ENCODE measurements around the gene PLEKHB1.

PLEKHB1 gene

DNA sequence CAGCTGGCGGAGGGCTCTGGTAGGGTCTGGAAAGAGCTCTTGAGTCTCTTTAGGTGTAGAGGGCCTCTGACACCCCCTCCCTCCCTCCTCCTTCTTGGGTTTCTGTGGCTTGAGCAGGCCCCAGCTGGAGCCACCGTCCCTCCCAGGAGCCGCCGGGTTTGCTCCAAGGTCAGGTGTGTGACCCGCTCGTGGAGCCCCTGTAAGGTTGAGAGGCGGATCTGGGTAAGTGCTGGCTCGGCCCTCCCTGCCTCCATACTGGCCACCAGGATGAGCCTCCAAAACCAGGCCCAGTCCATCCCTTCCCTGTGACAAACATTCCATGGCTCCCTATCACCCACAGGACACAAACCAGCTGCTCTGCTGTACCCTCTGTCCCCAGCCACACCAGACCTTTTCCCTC is 9.3 kb downstream of the PLEKHB1 start:
- no peaks in the 10 kb centered on the region for H3K27me3 ChIP-seq (ENCODE audit: control insufficient read depth in 1 of 2, insufficient read depth in 2 of 2, low read length in 2 of 2)
- H3K9ac ChIP-seq (ENCODE audit: low read depth in 1 of 2, low read length in 2 of 2): no peak overlapping the region
- H3K36me3 ChIP-seq (ENCODE audit: control insufficient read depth in 1 of 2, insufficient read depth in 2 of 2, low read length in 2 of 2): no peaks in the 10 kb centered on the region
- no peak overlapping the region for H3K27ac ChIP-seq (ENCODE audit: low read depth, low read length)
- no peaks in the 10 kb centered on the region for H3K9me3 ChIP-seq (ENCODE audit: control insufficient read depth in 1 of 2, low read length in 2 of 2)
- no peak overlapping the region for H3K4me3 ChIP-seq (ENCODE audit: low read depth in 1 of 2, low read length in 2 of 2)
- H3K4me1 ChIP-seq (ENCODE audit: control insufficient read depth in 1 of 2, insufficient read depth in 2 of 2, low read length in 2 of 2): peaks cover 0 to 8% of the 10 kb centered on the region in 2 donors

DNA sequence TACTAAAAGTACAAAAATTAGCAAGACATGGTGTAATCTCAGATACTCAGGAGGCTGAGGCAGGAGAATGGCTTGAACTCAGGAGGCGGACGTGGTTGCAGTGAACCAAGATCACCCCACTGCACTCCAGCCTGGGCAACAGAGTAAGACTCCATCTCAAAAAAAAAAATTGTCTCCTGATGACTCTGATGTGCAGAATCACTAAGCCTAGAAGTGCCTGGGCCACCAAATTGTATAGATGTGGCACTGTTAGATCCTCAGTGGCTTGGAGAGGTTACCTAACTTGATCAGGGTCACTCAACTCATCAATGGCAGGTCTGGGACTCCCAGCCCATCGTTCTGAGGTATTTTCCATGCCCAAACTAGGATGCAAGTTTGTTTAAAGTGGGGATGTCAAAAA is 10.6 kb downstream of the PLEKHB1 start:
- Histone ChIP-seq H3K4me1 (ENCODE audit: control insufficient read depth in 1 of 2, insufficient read depth in 2 of 2, low read length in 2 of 2) (peaks cover 5 to 12% of the 10 kb centered on the region in 2 donors), H3K9ac (ENCODE audit: low read depth in 1 of 2, low read length in 2 of 2) (no peak overlapping the region), H3K4me3 (ENCODE audit: low read depth in 1 of 2, low read length in 2 of 2) (no peak overlapping the region)

DNA sequence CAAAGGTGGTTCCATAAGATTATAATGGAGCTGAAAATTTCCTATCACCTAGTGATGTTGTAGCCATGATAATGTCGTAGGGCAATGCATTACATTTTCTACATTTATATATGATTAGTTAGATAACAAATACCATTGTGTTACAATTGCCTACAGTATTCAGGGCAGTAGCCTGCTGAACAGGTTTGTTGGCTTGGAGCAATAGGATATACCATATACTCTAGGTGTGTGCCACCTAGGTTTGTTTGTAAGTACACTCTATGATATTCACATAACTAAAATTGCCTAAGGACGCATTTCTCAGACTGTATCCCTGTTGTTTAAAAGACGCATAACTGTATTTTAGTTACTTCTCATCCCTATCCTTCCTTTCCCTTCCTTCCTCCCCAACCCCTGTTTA is 13.6 kb downstream of the PLEKHB1 start:
- no peak overlapping the region for H3K4me3 ChIP-seq (ENCODE audit: low read depth in 1 of 2, low read length in 2 of 2)
- H3K36me3 ChIP-seq (ENCODE audit: control insufficient read depth in 1 of 2, insufficient read depth in 2 of 2, low read length in 2 of 2): no peaks in the 10 kb centered on the region
- no peak overlapping the region for H3K9ac ChIP-seq (ENCODE audit: low read depth in 1 of 2, low read length in 2 of 2)
- peaks cover 5 to 11% of the 10 kb centered on the region in 2 donors for H3K4me1 ChIP-seq (ENCODE audit: control insufficient read depth in 1 of 2, insufficient read depth in 2 of 2, low read length in 2 of 2)
- no peaks in the 10 kb centered on the region for H3K9me3 ChIP-seq (ENCODE audit: control insufficient read depth in 1 of 2, low read length in 2 of 2)
- no peaks in the 10 kb centered on the region for H3K27me3 ChIP-seq (ENCODE audit: control insufficient read depth in 1 of 2, insufficient read depth in 2 of 2, low read length in 2 of 2)
- no peak overlapping the region for H3K27ac ChIP-seq (ENCODE audit: low read depth, low read length)

More for the DNA sequence above, 10.6 kb downstream of the PLEKHB1 start:
- H3K27ac ChIP-seq (ENCODE audit: low read depth, low read length): no peak overlapping the region
- H3K27me3 ChIP-seq (ENCODE audit: control insufficient read depth in 1 of 2, insufficient read depth in 2 of 2, low read length in 2 of 2): no peaks in the 10 kb centered on the region
- H3K36me3 ChIP-seq (ENCODE audit: control insufficient read depth in 1 of 2, insufficient read depth in 2 of 2, low read length in 2 of 2): no peaks in the 10 kb centered on the region
- H3K9me3 ChIP-seq (ENCODE audit: control insufficient read depth in 1 of 2, low read length in 2 of 2): no peaks in the 10 kb centered on the region

DNA sequence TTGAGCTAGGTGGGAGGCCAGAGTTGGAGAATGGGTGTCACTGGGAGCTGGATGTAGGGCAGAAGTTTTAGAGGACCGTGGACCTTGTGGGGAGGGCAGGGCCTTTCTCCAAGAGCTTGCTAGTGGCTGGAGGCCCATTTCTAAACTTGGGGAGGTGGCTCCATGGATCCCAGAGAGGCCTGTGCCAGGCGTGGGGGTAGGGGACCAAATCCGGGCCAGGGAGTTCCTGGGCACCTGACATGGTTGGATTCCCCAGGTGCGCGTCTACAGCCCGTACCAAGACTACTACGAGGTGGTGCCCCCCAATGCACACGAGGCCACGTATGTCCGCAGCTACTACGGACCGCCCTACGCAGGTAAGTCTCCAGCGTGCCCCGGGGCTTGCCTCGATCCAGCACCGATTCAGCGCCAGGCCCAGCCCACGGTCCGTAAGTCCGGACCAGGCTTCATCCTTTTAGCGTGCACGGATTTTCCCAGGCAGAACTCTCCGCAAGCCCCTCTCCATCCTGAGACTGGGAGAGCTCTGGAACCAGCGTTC is 14.2 kb downstream of the PLEKHB1 start:
- no peak overlapping the region for H3K27ac ChIP-seq (ENCODE audit: low read depth, low read length)
- H3K9ac ChIP-seq (ENCODE audit: low read depth in 1 of 2, low read length in 2 of 2): peak overlapping the region in 1 of 2 donors; percentile 35
- H3K9me3 ChIP-seq (ENCODE audit: control insufficient read depth in 1 of 2, low read length in 2 of 2): no peaks in the 10 kb centered on the region

DNA sequence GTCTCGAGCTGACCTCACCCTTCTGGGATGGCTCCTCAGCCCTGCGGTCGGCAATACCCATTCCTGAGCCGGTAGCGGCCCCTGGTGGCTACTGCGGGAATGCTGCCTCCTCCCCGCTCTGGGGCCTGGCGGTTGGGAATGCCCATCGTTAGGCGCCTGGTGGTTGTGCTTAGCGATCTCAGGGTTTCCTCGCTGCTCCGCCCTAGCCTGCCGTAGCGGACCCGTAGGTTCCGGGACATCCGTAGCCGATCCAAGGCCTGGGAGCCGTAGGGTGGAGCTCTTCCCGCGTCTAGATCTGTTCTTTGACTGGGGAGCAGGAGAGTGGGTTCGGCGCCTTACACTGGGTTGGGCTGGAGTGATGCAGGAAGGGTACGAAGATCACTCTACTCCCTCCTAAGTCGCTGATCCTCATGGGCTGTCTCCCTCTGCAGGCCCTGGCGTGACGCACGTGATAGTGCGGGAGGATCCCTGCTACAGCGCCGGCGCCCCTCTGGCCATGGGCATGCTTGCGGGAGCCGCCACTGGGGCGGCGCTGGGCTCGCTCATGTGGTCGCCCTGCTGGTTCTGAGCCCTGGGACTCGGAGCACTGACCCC is 14.8 kb downstream of the PLEKHB1 start:
- Histone ChIP-seq H3K4me3 (ENCODE audit: low read depth in 1 of 2, low read length in 2 of 2) (peak overlapping the region; percentile 42 to 52), H3K27me3 (ENCODE audit: control insufficient read depth in 1 of 2, insufficient read depth in 2 of 2, low read length in 2 of 2) (no peaks in the 10 kb centered on the region), H3K27ac (ENCODE audit: low read depth, low read length) (no peak overlapping the region), H3K4me1 (ENCODE audit: control insufficient read depth in 1 of 2, insufficient read depth in 2 of 2, low read length in 2 of 2) (peaks cover 5 to 11% of the 10 kb centered on the region in 2 donors), H3K9ac (ENCODE audit: low read depth in 1 of 2, low read length in 2 of 2) (peak overlapping the region in 1 of 2 donors; percentile 35), H3K36me3 (ENCODE audit: control insufficient read depth in 1 of 2, insufficient read depth in 2 of 2, low read length in 2 of 2) (no peaks in the 10 kb centered on the region), H3K9me3 (ENCODE audit: control insufficient read depth in 1 of 2, low read length in 2 of 2) (no peaks in the 10 kb centered on the region)

More for the DNA sequence above, 14.2 kb downstream of the PLEKHB1 start:
- Histone ChIP-seq H3K36me3 (ENCODE audit: control insufficient read depth in 1 of 2, insufficient read depth in 2 of 2, low read length in 2 of 2) (no peaks in the 10 kb centered on the region), H3K4me3 (ENCODE audit: low read depth in 1 of 2, low read length in 2 of 2) (peak overlapping the region; percentile 42 to 52), H3K4me1 (ENCODE audit: control insufficient read depth in 1 of 2, insufficient read depth in 2 of 2, low read length in 2 of 2) (peaks cover 5 to 11% of the 10 kb centered on the region in 2 donors), H3K27me3 (ENCODE audit: control insufficient read depth in 1 of 2, insufficient read depth in 2 of 2, low read length in 2 of 2) (no peaks in the 10 kb centered on the region)

DNA sequence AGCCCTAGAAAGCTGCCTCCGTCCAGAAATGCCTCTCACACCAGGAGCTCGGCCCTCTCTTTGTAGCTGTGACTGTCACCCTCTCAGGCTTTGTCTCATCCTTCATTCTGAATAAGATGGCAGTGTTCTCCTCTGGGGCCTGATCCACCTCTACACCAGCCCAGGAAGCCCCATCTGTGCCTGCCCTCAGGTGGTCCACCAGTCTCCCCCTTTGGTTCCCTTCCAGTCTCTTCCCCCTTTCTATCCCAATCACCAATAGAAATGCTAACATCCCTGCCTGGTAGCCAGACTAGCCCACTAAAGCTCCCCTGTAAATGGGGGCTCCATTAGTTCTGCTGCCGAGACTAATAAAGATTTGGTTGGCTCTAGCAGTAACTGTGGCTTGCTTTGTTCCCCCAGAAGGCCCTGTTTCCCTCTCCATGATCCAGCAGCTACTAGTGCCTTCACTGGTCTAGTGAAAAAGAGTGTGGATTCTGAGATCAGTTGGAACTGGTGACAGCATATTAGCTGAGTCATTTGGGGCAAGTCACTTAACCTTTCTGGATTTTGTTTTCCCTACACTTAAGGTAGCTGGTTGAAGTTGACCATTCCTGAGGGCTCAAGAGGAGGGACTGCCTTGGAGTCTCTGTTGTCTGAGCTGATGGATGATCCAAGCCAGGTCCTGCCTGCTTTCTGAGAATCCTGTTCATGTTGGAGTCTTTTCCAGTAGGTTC is 16.2 kb downstream of the PLEKHB1 start:
- no peak overlapping the region for H3K27ac ChIP-seq (ENCODE audit: low read depth, low read length)
- no peaks in the 10 kb centered on the region for H3K27me3 ChIP-seq (ENCODE audit: control insufficient read depth in 1 of 2, insufficient read depth in 2 of 2, low read length in 2 of 2)
- no peaks in the 10 kb centered on the region for H3K9me3 ChIP-seq (ENCODE audit: control insufficient read depth in 1 of 2, low read length in 2 of 2)
- H3K4me3 ChIP-seq (ENCODE audit: low read depth in 1 of 2, low read length in 2 of 2): no peak overlapping the region
- H3K36me3 ChIP-seq (ENCODE audit: control insufficient read depth in 1 of 2, insufficient read depth in 2 of 2, low read length in 2 of 2): no peaks in the 10 kb centered on the region
- peaks cover 5 to 11% of the 10 kb centered on the region in 2 donors for H3K4me1 ChIP-seq (ENCODE audit: control insufficient read depth in 1 of 2, insufficient read depth in 2 of 2, low read length in 2 of 2)
- H3K9ac ChIP-seq (ENCODE audit: low read depth in 1 of 2, low read length in 2 of 2): no peak overlapping the region

DNA sequence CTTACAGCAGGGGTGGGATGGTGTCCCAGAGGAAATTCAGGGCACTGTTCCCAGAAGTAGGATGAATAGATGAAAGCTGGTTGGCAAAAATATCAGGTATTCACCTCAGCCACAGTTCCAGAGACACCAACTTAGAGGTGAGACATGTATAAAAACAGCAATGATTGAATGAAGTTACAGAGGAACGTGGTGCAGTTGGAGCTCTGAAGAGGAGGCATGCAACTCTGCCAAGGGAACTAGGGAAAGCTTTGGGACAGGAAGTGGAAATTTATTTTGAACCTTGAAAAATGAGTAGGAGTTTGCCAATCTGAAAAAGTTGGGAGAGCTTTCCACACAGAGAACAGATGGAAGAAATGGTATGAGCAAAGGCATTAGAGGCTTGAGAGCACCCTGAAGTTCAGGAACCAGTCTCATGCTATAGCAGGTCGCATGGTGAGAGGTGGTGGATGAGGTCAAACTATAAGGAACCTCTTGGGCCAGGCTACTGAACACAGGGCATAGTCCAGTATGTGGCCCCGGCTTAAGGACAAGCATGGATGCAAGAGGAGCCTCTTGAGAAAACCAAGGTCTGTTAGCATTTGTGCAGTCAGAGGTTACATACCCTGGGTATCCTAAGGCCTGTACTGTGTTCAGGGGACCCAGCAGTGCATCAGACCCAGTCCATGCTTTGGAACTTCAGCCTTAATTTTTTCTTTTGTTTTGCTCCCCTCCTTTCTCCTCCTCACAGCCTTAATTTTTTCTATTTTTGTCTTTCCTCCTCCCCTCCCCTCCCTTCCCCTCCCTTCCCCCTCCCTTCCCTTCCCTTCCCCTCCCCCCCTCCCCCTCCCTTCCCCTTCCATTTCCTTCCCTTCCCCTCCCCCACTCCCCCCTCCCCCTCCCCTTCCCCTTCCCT is 17.5 kb downstream of the PLEKHB1 start:
- Histone ChIP-seq H3K4me1 (ENCODE audit: control insufficient read depth in 1 of 2, insufficient read depth in 2 of 2, low read length in 2 of 2) (peaks cover 5 to 11% of the 10 kb centered on the region in 2 donors), H3K9ac (ENCODE audit: low read depth in 1 of 2, low read length in 2 of 2) (no peak overlapping the region), H3K36me3 (ENCODE audit: control insufficient read depth in 1 of 2, insufficient read depth in 2 of 2, low read length in 2 of 2) (no peaks in the 10 kb centered on the region), H3K27me3 (ENCODE audit: control insufficient read depth in 1 of 2, insufficient read depth in 2 of 2, low read length in 2 of 2) (no peaks in the 10 kb centered on the region), H3K4me3 (ENCODE audit: low read depth in 1 of 2, low read length in 2 of 2) (no peak overlapping the region), H3K27ac (ENCODE audit: low read depth, low read length) (no peak overlapping the region), H3K9me3 (ENCODE audit: control insufficient read depth in 1 of 2, low read length in 2 of 2) (no peaks in the 10 kb centered on the region)

DNA sequence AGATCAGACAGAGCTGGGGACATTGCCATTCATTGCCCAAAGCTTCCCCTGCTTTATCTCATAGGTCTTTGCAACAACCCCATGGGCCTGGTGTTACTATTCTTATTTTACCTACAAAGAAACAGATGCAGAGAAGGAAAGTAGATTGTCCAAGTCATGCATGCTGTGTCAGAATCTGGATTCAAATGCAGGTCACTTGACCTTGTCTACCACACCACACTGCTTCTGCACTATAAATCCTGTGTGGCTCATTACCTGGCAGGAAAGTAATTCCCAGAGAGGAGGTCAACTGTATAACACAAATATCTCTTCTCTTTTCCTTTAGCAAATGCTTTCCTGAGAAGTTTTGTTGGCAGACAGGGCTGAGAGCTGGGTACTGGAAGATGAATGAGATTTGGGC is 18.5 kb downstream of the PLEKHB1 start:
- Histone ChIP-seq H3K9me3 (ENCODE audit: control insufficient read depth in 1 of 2, low read length in 2 of 2) (no peaks in the 10 kb centered on the region), H3K27me3 (ENCODE audit: control insufficient read depth in 1 of 2, insufficient read depth in 2 of 2, low read length in 2 of 2) (no peaks in the 10 kb centered on the region), H3K9ac (ENCODE audit: low read depth in 1 of 2, low read length in 2 of 2) (no peak overlapping the region), H3K36me3 (ENCODE audit: control insufficient read depth in 1 of 2, insufficient read depth in 2 of 2, low read length in 2 of 2) (no peaks in the 10 kb centered on the region), H3K4me1 (ENCODE audit: control insufficient read depth in 1 of 2, insufficient read depth in 2 of 2, low read length in 2 of 2) (peaks cover 5 to 11% of the 10 kb centered on the region in 2 donors), H3K4me3 (ENCODE audit: low read depth in 1 of 2, low read length in 2 of 2) (no peak overlapping the region), H3K27ac (ENCODE audit: low read depth, low read length) (no peak overlapping the region)

DNA sequence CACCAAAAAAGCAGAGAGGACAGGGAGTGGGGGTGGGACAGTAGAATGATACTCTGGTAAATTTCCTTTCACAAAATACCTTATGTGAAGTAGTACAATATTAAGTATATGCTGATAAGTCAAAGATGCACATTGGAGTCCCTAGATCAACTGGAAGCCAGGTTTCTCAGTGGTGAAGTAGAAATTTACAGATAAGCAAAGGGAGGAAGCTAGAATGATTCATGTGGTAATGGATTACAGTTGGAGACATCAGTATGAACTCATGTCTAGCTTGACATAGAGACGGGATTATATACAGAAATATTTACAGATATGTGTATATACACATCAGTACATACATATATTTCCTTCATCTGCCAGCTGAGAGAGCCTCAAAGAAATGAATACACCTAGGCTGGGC is 21.5 kb downstream of the PLEKHB1 start:
- Histone ChIP-seq H3K36me3 (ENCODE audit: control insufficient read depth in 1 of 2, insufficient read depth in 2 of 2, low read length in 2 of 2) (no peaks in the 10 kb centered on the region), H3K4me3 (ENCODE audit: low read depth in 1 of 2, low read length in 2 of 2) (no peak overlapping the region), H3K27ac (ENCODE audit: low read depth, low read length) (no peak overlapping the region), H3K9ac (ENCODE audit: low read depth in 1 of 2, low read length in 2 of 2) (no peak overlapping the region), H3K4me1 (ENCODE audit: control insufficient read depth in 1 of 2, insufficient read depth in 2 of 2, low read length in 2 of 2) (peaks cover 0 to 3% of the 10 kb centered on the region in 2 donors), H3K9me3 (ENCODE audit: control insufficient read depth in 1 of 2, low read length in 2 of 2) (no peaks in the 10 kb centered on the region), H3K27me3 (ENCODE audit: control insufficient read depth in 1 of 2, insufficient read depth in 2 of 2, low read length in 2 of 2) (no peaks in the 10 kb centered on the region)

DNA sequence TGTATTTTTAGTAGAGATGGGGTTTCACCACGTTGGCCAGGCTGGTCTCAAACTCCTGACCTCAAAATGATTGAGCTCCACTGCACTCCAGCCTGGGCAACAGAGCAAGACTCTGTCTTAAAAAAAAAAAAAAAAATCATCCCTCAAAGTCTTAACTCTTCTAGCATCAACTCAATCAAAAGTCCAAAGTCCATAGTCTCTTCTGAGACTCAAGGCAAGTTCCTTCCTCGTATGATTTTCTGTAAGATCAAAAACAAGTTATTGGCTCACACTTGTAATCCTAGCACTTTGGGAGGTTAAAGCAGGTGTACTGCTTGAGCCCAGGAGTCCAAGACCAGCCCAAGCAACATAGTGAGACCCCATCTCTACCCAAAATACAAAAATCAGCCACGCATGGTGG is 24.4 kb downstream of the PLEKHB1 start:
- H3K9me3 ChIP-seq (ENCODE audit: control insufficient read depth in 1 of 2, low read length in 2 of 2): no peaks in the 10 kb centered on the region
- no peak overlapping the region for H3K27ac ChIP-seq (ENCODE audit: low read depth, low read length)

More for the DNA sequence above, 24.4 kb downstream of the PLEKHB1 start:
- Histone ChIP-seq H3K4me1 (ENCODE audit: control insufficient read depth in 1 of 2, insufficient read depth in 2 of 2, low read length in 2 of 2) (peaks cover 0 to 3% of the 10 kb centered on the region in 2 donors), H3K36me3 (ENCODE audit: control insufficient read depth in 1 of 2, insufficient read depth in 2 of 2, low read length in 2 of 2) (peaks cover 0 to 4% of the 10 kb centered on the region in 2 donors), H3K27me3 (ENCODE audit: control insufficient read depth in 1 of 2, insufficient read depth in 2 of 2, low read length in 2 of 2) (no peaks in the 10 kb centered on the region), H3K9ac (ENCODE audit: low read depth in 1 of 2, low read length in 2 of 2) (no peak overlapping the region), H3K4me3 (ENCODE audit: low read depth in 1 of 2, low read length in 2 of 2) (no peak overlapping the region)
